ENCODE measurements around the gene NFIA. TPM values are rescaled to one million over a fixed set of nuclear protein-coding genes. Genes with fewer than 3 reads are reported as not detected.
"Not testable (repeated sequence)": the region's sequence is repeated elsewhere in the genome, so short reads cannot be mapped to it uniquely, and the experiment has no call there.

The NFIA gene
- total RNA-seq, 2 experiments from 2014 or later, result 0.80 to 5.4 TPM

DNA sequence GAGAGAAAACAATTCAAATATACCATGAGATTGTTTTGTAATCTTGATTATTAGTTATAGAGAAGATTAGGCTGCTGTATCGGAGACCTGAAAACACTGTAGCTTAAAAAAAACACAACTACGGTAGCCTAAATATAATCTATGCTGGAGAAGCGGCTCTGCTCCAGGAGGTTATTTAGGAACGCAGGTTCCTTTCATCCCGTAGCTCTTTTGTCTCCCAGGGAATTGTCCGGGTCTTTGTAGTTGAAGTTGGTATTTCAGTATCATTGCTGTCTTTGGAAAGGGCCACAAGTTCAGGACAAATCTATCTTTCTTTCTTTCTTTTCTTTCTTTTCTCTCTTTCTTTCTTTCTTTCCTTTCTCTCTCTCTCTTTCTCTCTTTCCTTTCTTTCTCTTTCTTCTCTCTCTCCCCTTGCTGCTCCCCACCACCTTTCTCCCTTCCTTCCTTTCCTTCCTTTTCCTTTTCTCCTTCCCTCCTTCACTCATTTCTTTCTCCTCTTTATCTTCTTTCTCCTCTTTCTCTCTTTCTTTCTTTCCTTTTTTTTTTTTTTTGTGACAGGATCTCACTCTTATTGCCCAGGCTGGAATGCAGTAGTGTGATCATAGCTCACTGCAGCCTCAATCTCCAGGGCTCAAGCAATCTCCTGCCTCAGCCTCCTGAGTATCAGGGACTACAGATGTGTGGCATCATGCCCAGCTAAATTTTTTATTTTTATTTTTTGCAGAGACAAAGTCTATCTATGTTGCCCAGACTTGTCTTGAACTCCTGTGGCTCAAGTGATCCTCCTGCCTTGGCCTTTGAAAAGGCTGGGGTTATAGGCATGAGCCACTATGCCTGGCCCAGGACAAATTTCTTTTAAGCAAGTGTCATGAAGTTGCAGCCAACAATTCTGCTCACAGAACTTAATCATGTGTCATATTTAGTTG, 10.9 kb upstream of the NFIA start:
- Mint-ChIP-seq H3K36me3 (no peaks in the 10 kb centered on the region), H3K27me3 (peaks cover 2% of the 10 kb centered on the region), H3K4me1 (peaks cover 4% of the 10 kb centered on the region), H3K9me3 (ENCODE audit: low read depth) (no peaks in the 10 kb centered on the region), H3K4me3 (no peak overlapping the region), H3K27ac (no peak overlapping the region)
- CTCF ChIA-PET, result interaction anchor here (2.6 kb wide), 1 partner anchor 22 kb away, joined by 8 read pairs; no protein-coding TSS in a partner anchor
- DNase-seq (no peak), ATAC-seq (no peak)

GRCh38 chr1:61073871-61074270, 8.5 kb upstream of the NFIA start:
- no peaks in the 10 kb centered on the region for H3K36me3 Mint-ChIP-seq
- ATAC-seq (no peak), DNase-seq (no peak)
- no peak overlapping the region for H3K4me3 Mint-ChIP-seq
- peaks cover 20% of the 10 kb centered on the region for H3K4me1 Mint-ChIP-seq
- H3K27ac Mint-ChIP-seq, result no peak overlapping the region
- CTCF ChIA-PET, result interaction anchor here (1.2 to 1.6 kb wide), 2 partner anchors 10 to 24 kb away, joined by 3 to 4 read pairs; no protein-coding TSS in a partner anchor
- H3K27me3 Mint-ChIP-seq, result peaks cover 7% of the 10 kb centered on the region
- H3K9me3 Mint-ChIP-seq (ENCODE audit: low read depth), result no peaks in the 10 kb centered on the region

- Mint-ChIP-seq H3K4me3 (peak overlapping the region; percentile 83), H3K27me3 (peaks cover 20% of the 10 kb centered on the region), H3K4me1 (peaks cover 34% of the 10 kb centered on the region)
- not testable (repeated sequence) for H3K36me3 Mint-ChIP-seq; ATAC-seq; H3K9me3 Mint-ChIP-seq (ENCODE audit: low read depth); DNase-seq; H3K27ac Mint-ChIP-seq
- CTCF ChIA-PET, result interaction anchor here (3.6 kb wide), 1 partner anchor 26 kb away, joined by 43 read pairs; no protein-coding TSS in a partner anchor
Measured at GRCh38 chr1:61075833-61076232, 6.5 kb upstream of the NFIA start.

GRCh38 chr1:61076728-61077675, 5.4 kb upstream of the NFIA start:
- CTCF ChIA-PET, result interaction anchor here (0.9 to 3.6 kb wide), 9 partner anchors 20 to 470 kb away, joined by 3 to 43 read pairs (median 5); no protein-coding TSS in a partner anchor
- Mint-ChIP-seq H3K27me3 (peaks cover 26% of the 10 kb centered on the region), H3K4me1 (peaks cover 41% of the 10 kb centered on the region), H3K36me3 (no peaks in the 10 kb centered on the region), H3K27ac (peak overlapping the region; percentile 96), H3K9me3 (ENCODE audit: low read depth) (no peaks in the 10 kb centered on the region), H3K4me3 (peak overlapping the region; percentile 83)
- DNase-seq, result peak; percentile 95
- ATAC-seq, result peak; percentile 88

GRCh38 chr1:61077676-61078541, 4.5 kb upstream of the NFIA start:
- peak overlapping the region; percentile 83 for H3K4me3 Mint-ChIP-seq
- peaks cover 41% of the 10 kb centered on the region for H3K4me1 Mint-ChIP-seq
- peak overlapping the region; percentile 96 for H3K27ac Mint-ChIP-seq
- peak; percentile 96 for DNase-seq
- ATAC-seq, result peak; percentile 80
- no peaks in the 10 kb centered on the region for H3K9me3 Mint-ChIP-seq (ENCODE audit: low read depth)
- H3K27me3 Mint-ChIP-seq, result peaks cover 26% of the 10 kb centered on the region
- no peaks in the 10 kb centered on the region for H3K36me3 Mint-ChIP-seq
- CTCF ChIA-PET, result interaction anchor here (0.8 to 3.6 kb wide), 13 partner anchors 15 to 469 kb away, joined by 3 to 43 read pairs (median 4); no protein-coding TSS in a partner anchor

- H3K27ac Mint-ChIP-seq, result peak overlapping the region; percentile 96
- DNase-seq, result no peak
- CTCF ChIA-PET, result interaction anchor here (0.8 to 3.6 kb wide), 8 partner anchors 10 to 373 kb away, joined by 3 to 43 read pairs (median 4); no protein-coding TSS in a partner anchor
- ATAC-seq, result no peak
- no peaks in the 10 kb centered on the region for H3K9me3 Mint-ChIP-seq (ENCODE audit: low read depth)
- peaks cover 42% of the 10 kb centered on the region for H3K4me1 Mint-ChIP-seq
- peaks cover 27% of the 10 kb centered on the region for H3K27me3 Mint-ChIP-seq
- H3K36me3 Mint-ChIP-seq, result peaks cover 1% of the 10 kb centered on the region
- H3K4me3 Mint-ChIP-seq, result peak overlapping the region; percentile 83
Measured at GRCh38 chr1:61078618-61079295, 3.6 kb upstream of the NFIA start.

GRCh38 chr1:61079296-61079897, 3.0 kb upstream of the NFIA start:
- no peak overlapping the region for H3K4me3 Mint-ChIP-seq
- DNase-seq, result no peak
- ATAC-seq, result no peak
- peaks cover 33% of the 10 kb centered on the region for H3K27me3 Mint-ChIP-seq
- CTCF ChIA-PET, result interaction anchor here (0.9 to 3.6 kb wide), 4 partner anchors 10 to 36 kb away, joined by 3 to 43 read pairs (median 5); no protein-coding TSS in a partner anchor
- H3K9me3 Mint-ChIP-seq (ENCODE audit: low read depth), result no peaks in the 10 kb centered on the region
- peaks cover 48% of the 10 kb centered on the region for H3K4me1 Mint-ChIP-seq
- no peak overlapping the region for H3K27ac Mint-ChIP-seq
- H3K36me3 Mint-ChIP-seq, result peaks cover 5% of the 10 kb centered on the region

GRCh38 chr1:61079898-61080336, 2.4 kb upstream of the NFIA start:
- H3K9me3 Mint-ChIP-seq (ENCODE audit: low read depth), result no peaks in the 10 kb centered on the region
- H3K4me1 Mint-ChIP-seq, result peaks cover 52% of the 10 kb centered on the region
- peaks cover 5% of the 10 kb centered on the region for H3K36me3 Mint-ChIP-seq
- CTCF ChIA-PET, result no interaction called here
- H3K27ac Mint-ChIP-seq, result no peak overlapping the region
- peak overlapping the region; percentile 50 for H3K4me3 Mint-ChIP-seq
- DNase-seq, result no peak
- H3K27me3 Mint-ChIP-seq, result peaks cover 37% of the 10 kb centered on the region
- ATAC-seq, result no peak

- H3K4me3 Mint-ChIP-seq, result peak overlapping the region; percentile 54
- CTCF ChIA-PET, result interaction anchor here (1.0 to 2.0 kb wide), 3 partner anchors 22 to 38 kb away, joined by 3 to 6 read pairs (median 4); no protein-coding TSS in a partner anchor
- H3K4me1 Mint-ChIP-seq, result peaks cover 54% of the 10 kb centered on the region
- no peak overlapping the region for H3K27ac Mint-ChIP-seq
- H3K27me3 Mint-ChIP-seq, result peaks cover 37% of the 10 kb centered on the region
- ATAC-seq, result no peak
- H3K9me3 Mint-ChIP-seq (ENCODE audit: low read depth), result no peaks in the 10 kb centered on the region
- no peak for DNase-seq
- H3K36me3 Mint-ChIP-seq, result peaks cover 5% of the 10 kb centered on the region
Measured at GRCh38 chr1:61080413-61081143, 1.8 kb upstream of the NFIA start.

- ATAC-seq (no peak), DNase-seq (no peak)
- CTCF ChIA-PET, result interaction anchor here (1.0 to 2.0 kb wide), 6 partner anchors 22 to 371 kb away, joined by 3 to 12 read pairs (median 4); no protein-coding TSS in a partner anchor
- H3K4me1 Mint-ChIP-seq, result peaks cover 54% of the 10 kb centered on the region
- peaks cover 37% of the 10 kb centered on the region for H3K27me3 Mint-ChIP-seq
- H3K36me3 Mint-ChIP-seq, result peaks cover 5% of the 10 kb centered on the region
- H3K9me3 Mint-ChIP-seq (ENCODE audit: low read depth), result no peaks in the 10 kb centered on the region
- H3K4me3 Mint-ChIP-seq, result peak overlapping the region; percentile 70
- peak overlapping the region; percentile 32 for H3K27ac Mint-ChIP-seq
Measured at GRCh38 chr1:61081144-61081685, 1.1 kb upstream of the NFIA start.

All from activated CD8-positive, alpha-beta memory T cell treated with anti-CD3 and anti-CD28 coated beads, Interleukin-2, amount 10 ng/mL, durations not matched to agents 7 days and 5 days (primary cell).